A673 (cell line): ENCODE measurements around the gene DOK1. TPM values are rescaled to one million over a fixed set of nuclear protein-coding genes. Genes with fewer than 3 reads are reported as not detected.
A peak's percentile ranks its signal among the peaks of the same experiment; 100 is the strongest.

ENCODE experiments used
- BruUV-seq: library from RNA; stranded (reverse); fragments of 400-500 nt; replicated peaks from 2 replicates; lab custom pipeline; 2021; lab: Mats Ljungman, UMichigan
- CTCF ChIA-PET: fragments of 300-600 bp; sonication (Branson Sonifier 250); formaldehyde crosslinking; loops from one replicate; lab custom pipeline; 2022; ENCODE audit warnings: antibody characterized with exemption; lab: Charles Lee
- POLR2A ChIA-PET: fragments of 300-600 bp; sonication (Branson Sonifier 250); formaldehyde crosslinking; loops from one replicate; lab custom pipeline; 2022; ENCODE audit warnings: antibody characterized with exemption; ENCODE audit not compliant: low non-redundant PET; lab: Charles Lee
- DNase-seq: peaks from one replicate; pipeline ENCODE4 v3.0.0-alpha.2; 2015; ENCODE audit warnings: low spot score
- H3K27ac ChIP-seq: fragments of 200-600 bp; sonication (generic); 2 replicates; pipeline ENCODE4 v1.5.1; 2016; ENCODE audit warnings: mixed run types, low read depth, mild to moderate bottlenecking, mixed read lengths, antibody characterized with exemption, low read length; ENCODE audit not compliant: poor library complexity, severe bottlenecking
- H3K27me3 ChIP-seq: fragments of 200-600 bp; sonication (generic); replicated peaks from 2 replicates; pipeline ENCODE4 v1.6.1; 2017; ENCODE audit warnings: mixed run types, low read depth, mild to moderate bottlenecking, mixed read lengths, antibody characterized with exemption, low read length; ENCODE audit not compliant: insufficient read depth, poor library complexity
- H3K36me3 ChIP-seq: fragments of 200-600 bp; sonication (generic); 2 replicates; pipeline ENCODE4 v1.6.1; 2016; ENCODE audit warnings: mixed run types, mild to moderate bottlenecking, mixed read lengths, antibody characterized with exemption, low read length; ENCODE audit not compliant: insufficient read depth, poor library complexity, severe bottlenecking
- H3K4me1 ChIP-seq: fragments of 200-600 bp; sonication (generic); 2 replicates; pipeline ENCODE4 v1.6.1; 2017; ENCODE audit warnings: mixed run types, mild to moderate bottlenecking, mixed read lengths, antibody characterized with exemption, low read length; ENCODE audit not compliant: insufficient read depth, poor library complexity, severe bottlenecking
- H3K4me3 ChIP-seq: fragments of 200-600 bp; sonication (generic); 2 replicates; pipeline ENCODE4 v1.5.1; 2016; ENCODE audit warnings: low read depth, mixed run types, mild to moderate bottlenecking, mixed read lengths, low read length; ENCODE audit not compliant: poor library complexity, severe bottlenecking
- H3K9me3 ChIP-seq: fragments of 200-600 bp; sonication (generic); 2 replicates; pipeline ENCODE4 v1.6.1; 2016; ENCODE audit warnings: mixed run types, low read depth, mild to moderate bottlenecking, mixed read lengths, antibody characterized with exemption, low read length; ENCODE audit not compliant: poor library complexity, severe bottlenecking
- CTCF ChIP-seq: fragments of 300-800, 200-600 bp; sonication (generic); conservative IDR thresholded peaks from 2 replicates; pipeline ENCODE4 v1.5.1; 2017; ENCODE audit warnings: low read depth, mild to moderate bottlenecking, antibody characterized with exemption, low read length, moderate library complexity, mixed read lengths
- EZH2 ChIP-seq: fragments of 200-600 bp; sonication (generic); IDR thresholded peaks from 2 replicates; pipeline ENCODE4 v1.6.1; 2017; ENCODE audit warnings: borderline replicate concordance, low read depth, mild to moderate bottlenecking, mixed read lengths, antibody characterized with exemption, low read length; ENCODE audit not compliant: poor library complexity, severe bottlenecking
- intact Hi-C: fragments of 100-400 bp; cut with micrococcal nuclease; formaldehyde crosslinking; loops from one replicate; pipeline ENCODE4 v1.10.0; 2022; ENCODE audit not compliant: unreplicated experiment
- total RNA-seq: library from RNA; stranded (reverse); gene quantifications from 2 replicates; pipeline ENCODE4 v1.2.3, GENCODE V29; 2021

The DOK1 gene
- total RNA-seq, 1 experiment from 2014 or later, result 20.7 TPM

DNA sequence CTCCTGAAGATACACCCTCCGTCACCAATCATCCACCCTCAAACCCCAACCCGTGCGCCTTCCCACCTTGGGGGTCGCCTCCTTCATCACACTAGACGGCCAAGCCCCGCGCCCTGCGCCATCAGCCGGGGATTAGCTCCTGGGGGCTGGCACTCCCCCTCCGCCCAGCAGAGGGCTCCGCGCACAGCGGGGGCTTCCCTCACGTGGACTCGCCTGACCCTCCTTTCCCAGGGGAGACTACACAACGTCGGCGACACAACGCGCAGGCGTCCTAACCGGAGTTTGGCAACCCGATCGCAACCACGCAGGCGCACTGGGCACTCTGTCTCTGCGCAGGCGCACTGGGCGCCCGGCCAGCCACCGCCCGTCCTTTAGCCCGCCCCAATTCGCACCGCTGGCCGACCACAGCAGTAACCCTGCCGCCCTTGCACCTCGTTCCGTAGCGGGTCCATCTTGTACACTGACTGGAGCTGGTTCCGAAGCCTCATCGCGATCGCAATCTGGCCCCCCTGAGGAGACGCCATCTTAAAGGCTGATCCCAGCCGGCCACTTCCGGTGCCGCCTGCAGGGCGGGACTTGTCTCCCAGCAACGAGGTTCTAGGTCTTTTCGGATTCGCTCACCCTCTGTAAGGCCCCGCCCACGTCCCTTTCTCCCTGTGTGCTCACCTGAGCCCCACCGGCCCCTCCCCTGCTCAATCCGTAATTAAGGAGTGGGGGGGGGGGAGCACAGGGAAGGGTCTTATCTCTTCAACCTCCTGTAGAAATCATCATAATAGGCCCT, 47.2 kb upstream of the DOK1 start, which contains the start of gene PCGF1:
TSS of gene PCGF1 (minus strand) at position 551 of the 781 bp plus-strand sequence. CDS start at position 524, 27 bp downstream.
- Histone ChIP-seq H3K36me3 (peaks cover 14% of the 10 kb centered on the region), H3K4me3 (peak within 1 kb of the TSS; percentile 63), H3K9me3 (no peaks in the 10 kb centered on the region), H3K27ac (peak within 1 kb of the TSS; percentile 97), H3K27me3 (no peaks in the 10 kb centered on the region), H3K4me1 (peaks cover 13% of the 10 kb centered on the region)
- intact Hi-C loops, result loop anchor here (2.0 kb wide), 1 partner anchor 21 kb away; the partner anchor contains the start of genes AUP1 and HTRA2
- BruUV-seq, result no TSS peak
- POLR2A ChIA-PET, result interaction anchor here (0.6 to 0.8 kb wide), 2 partner anchors 25 to 41 kb away, joined by 4 to 13 read pairs; partner anchors contain the start of genes CCDC142 and TTC31
- no peak for TF ChIP-seq EZH2
- TF ChIP-seq CTCF, result peak; percentile 72
- peak; percentile 99 for DNase-seq
- CTCF ChIA-PET, result interaction anchor here (0.6 to 1.1 kb wide), 2 partner anchors 24 to 25 kb away, joined by 3 read pairs; partner anchors contain the start of genes CCDC142 and TTC31

- H3K27ac ChIP-seq, result peak overlapping the region; percentile 97
- peak overlapping the region; percentile 63 for H3K4me3 ChIP-seq
- intact Hi-C loops, result loop anchor here (2.0 kb wide), 1 partner anchor 21 kb away; the partner anchor contains the start of genes AUP1 and HTRA2
- H3K36me3 ChIP-seq, result peaks cover 14% of the 10 kb centered on the region
- peaks cover 15% of the 10 kb centered on the region for H3K4me1 ChIP-seq
- CTCF ChIA-PET, result interaction anchor here (1.1 kb wide), 1 partner anchor 25 kb away, joined by 3 read pairs; the partner anchor contains the start of genes CCDC142 and TTC31
- H3K27me3 ChIP-seq, result peaks cover 5% of the 10 kb centered on the region
- POLR2A ChIA-PET, result no interaction called here
- H3K9me3 ChIP-seq, result no peaks in the 10 kb centered on the region
- TF ChIP-seq EZH2, result no peak
- no peak for TF ChIP-seq CTCF
- peak; percentile 89 for DNase-seq
- no TSS peak for BruUV-seq
These were observed 46.5 kb upstream of the DOK1 start for GRCh38 chr2:74507926-74508520.

- POLR2A ChIA-PET, result no interaction called here
- no TSS peak for BruUV-seq
- intact Hi-C loops, result no loop called here
- CTCF ChIA-PET, result no interaction called here
- TF ChIP-seq EZH2, result no peak
- TF ChIP-seq CTCF, result no peak
- no peak overlapping the region for H3K27ac ChIP-seq
- no peaks in the 10 kb centered on the region for H3K9me3 ChIP-seq
- DNase-seq, result no peak
- H3K4me3 ChIP-seq, result no peak overlapping the region
- peaks cover 8% of the 10 kb centered on the region for H3K36me3 ChIP-seq
- H3K27me3 ChIP-seq, result peaks cover 28% of the 10 kb centered on the region
- H3K4me1 ChIP-seq, result peaks cover 34% of the 10 kb centered on the region
These were observed 44.2 kb upstream of the DOK1 start for GRCh38 chr2:74510272-74510671.
